WI38 (cell line): ENCODE measurements around the gene MAGEF1.

ENCODE experiments used
- H3K4me3 ChIP-seq: 2 replicates; pipeline ENCODE4 v1.5.1; 2011; ENCODE audit warnings: low read depth, mild to moderate bottlenecking, control low read depth, low read length
- TF ChIP-seq, protein P1 (sequence below): IDR thresholded peaks from 2 replicates; pipeline ENCODE4 v1.5.1; 2012; ENCODE audit warnings: low read depth, mild to moderate bottlenecking, control low read depth, low read length

Gene MAGEF1

DNA sequence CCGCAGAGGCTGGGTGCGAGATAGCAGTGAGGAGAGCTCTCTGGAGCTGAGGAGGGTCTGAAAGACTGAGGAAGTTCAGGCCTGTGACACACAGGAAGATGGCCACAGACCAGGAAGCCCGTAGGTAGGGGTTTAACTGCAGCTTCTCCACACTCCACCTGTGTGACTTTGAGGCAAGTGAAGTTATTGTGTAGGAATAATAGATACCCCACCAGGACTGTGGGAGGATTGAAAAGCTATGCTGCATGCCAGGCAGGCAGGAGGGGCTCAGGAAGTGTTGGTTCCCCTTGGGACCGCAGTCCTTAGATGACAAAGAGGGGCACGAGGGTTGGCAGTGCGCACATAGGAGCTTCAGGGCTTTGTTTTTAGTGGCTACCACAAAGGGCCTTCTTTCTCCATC, 50.9 kb downstream of the MAGEF1 start:
- TF ChIP-seq, protein P1, sequence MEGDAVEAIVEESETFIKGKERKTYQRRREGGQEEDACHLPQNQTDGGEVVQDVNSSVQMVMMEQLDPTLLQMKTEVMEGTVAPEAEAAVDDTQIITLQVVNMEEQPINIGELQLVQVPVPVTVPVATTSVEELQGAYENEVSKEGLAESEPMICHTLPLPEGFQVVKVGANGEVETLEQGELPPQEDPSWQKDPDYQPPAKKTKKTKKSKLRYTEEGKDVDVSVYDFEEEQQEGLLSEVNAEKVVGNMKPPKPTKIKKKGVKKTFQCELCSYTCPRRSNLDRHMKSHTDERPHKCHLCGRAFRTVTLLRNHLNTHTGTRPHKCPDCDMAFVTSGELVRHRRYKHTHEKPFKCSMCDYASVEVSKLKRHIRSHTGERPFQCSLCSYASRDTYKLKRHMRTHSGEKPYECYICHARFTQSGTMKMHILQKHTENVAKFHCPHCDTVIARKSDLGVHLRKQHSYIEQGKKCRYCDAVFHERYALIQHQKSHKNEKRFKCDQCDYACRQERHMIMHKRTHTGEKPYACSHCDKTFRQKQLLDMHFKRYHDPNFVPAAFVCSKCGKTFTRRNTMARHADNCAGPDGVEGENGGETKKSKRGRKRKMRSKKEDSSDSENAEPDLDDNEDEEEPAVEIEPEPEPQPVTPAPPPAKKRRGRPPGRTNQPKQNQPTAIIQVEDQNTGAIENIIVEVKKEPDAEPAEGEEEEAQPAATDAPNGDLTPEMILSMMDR = no peak
- H3K4me3 ChIP-seq = no peak overlapping the region
